GM12864 (cell line): ENCODE measurements around the gene VSIG10L2.

ENCODE experiments used
- DNase-seq: peaks from one replicate; pipeline ENCODE4 v3.0.0-alpha.2; 2011; ENCODE audit warnings: low read depth
- H3K4me3 ChIP-seq: 2 replicates; pipeline ENCODE4 v1.5.1; 2011; ENCODE audit warnings: mild to moderate bottlenecking, low read depth, low read length, control low read depth
- CTCF ChIP-seq: IDR thresholded peaks from 2 replicates; pipeline ENCODE4 v1.5.1; 2011; ENCODE audit warnings: low read depth, mild to moderate bottlenecking, moderate library complexity, low read length, control low read depth, inconsistent platforms; ENCODE audit errors: missing control alignments

VSIG10L2 gene

GRCh38 chr11:125952973-125953372 lies 7.1 kb downstream of the VSIG10L2 start:
- no peak for DNase-seq
- no peak for TF ChIP-seq CTCF
- no peak overlapping the region for H3K4me3 ChIP-seq

DNA sequence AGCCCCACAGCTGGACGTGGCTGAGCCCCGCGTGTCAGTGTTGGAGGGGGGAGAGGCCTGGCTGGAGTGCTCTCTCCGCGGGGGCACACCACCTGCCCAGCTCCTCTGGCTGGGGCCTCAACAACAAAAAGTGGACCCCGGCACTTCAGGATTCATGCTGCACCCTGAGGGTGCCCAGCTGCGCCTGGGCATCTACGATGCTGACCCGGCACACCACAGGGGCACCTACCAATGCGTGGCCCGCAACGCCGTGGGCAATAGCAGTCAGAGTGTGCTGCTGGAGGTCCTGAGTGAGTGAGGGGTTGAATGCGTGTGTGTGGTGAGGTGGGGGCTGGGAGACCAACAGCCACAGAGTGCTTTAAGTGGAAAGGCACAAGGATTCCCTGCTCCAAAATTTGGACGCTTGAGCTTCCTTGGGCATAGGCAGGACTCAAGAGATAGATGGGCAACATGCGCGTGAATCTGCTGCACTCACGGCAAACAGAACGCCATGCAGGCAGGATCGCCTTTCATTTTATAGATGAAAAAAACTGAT lies 7.6 kb downstream of the VSIG10L2 start:
- no peak for TF ChIP-seq CTCF
- no peak overlapping the region for H3K4me3 ChIP-seq
- no peak for DNase-seq

- TF ChIP-seq CTCF: no peak
- DNase-seq: no peak
- H3K4me3 ChIP-seq: no peak overlapping the region
Observed at GRCh38 chr11:125954123-125954944, 8.5 kb downstream of the VSIG10L2 start.

- DNase-seq: no peak
- TF ChIP-seq CTCF: no peak
- no peak overlapping the region for H3K4me3 ChIP-seq
Observed at GRCh38 chr11:125954945-125955640, 9.2 kb downstream of the VSIG10L2 start.

GRCh38 chr11:125955856-125956255 lies 10.0 kb downstream of the VSIG10L2 start:
- no peak for TF ChIP-seq CTCF
- no peak for DNase-seq
- H3K4me3 ChIP-seq: no peak overlapping the region

GRCh38 chr11:125956391-125957134 lies 10.7 kb downstream of the VSIG10L2 start:
- no peak for TF ChIP-seq CTCF
- DNase-seq: no peak

More at GRCh38 chr11:125956391-125957134, 10.7 kb downstream of the VSIG10L2 start:
- no peak overlapping the region for H3K4me3 ChIP-seq
